Fibroblast of lung (primary cell): ENCODE measurements around the gene RGS17.

Source experiments
- CTCF ChIP-seq, 2 donors: IDR thresholded peaks in 1 of 2; conservative IDR thresholded peaks in 1 of 2; 1 replicate in 1 of 2; 2 replicates in 1 of 2; pipeline ENCODE4 v1.5.1; 2011 to 2012; ENCODE audit warnings: low read length in 2 of 2, control low read depth in 1 of 2, inconsistent platforms in 1 of 2, low read depth in 1 of 2, mild to moderate bottlenecking in 1 of 2
- EZH2 ChIP-seq: IDR thresholded peaks from 2 replicates; pipeline ENCODE4 v1.5.1; 2012; ENCODE audit warnings: low read length, control low read depth, mild to moderate bottlenecking; ENCODE audit errors: missing control alignments

DNA sequence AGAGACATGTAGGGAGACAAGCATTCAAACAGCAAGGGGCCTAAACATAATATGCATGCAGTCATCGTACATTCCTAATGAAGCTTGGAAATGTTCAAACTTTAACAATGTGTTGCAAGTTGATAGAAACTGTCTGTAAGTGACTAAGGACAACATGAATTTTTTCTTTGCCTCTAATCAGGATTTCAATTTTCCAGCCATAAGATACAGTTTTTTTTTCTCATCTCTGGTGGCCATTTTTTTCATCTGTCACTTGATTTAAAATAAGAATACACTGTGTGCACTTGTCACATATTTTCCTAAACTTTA lies 106.4 kb downstream of the RGS17 start:
- TF ChIP-seq CTCF (conservative IDR thresholded peaks at IDR 0.05 in 1 of 2, IDR thresholded peaks at IDR 0.05 in 1 of 2; ENCODE audit: low read depth in 1 of 2, low read length in 2 of 2) (no peak), EZH2 (no peak)
